ENCODE measurements around the gene HMCN2. TPM values are rescaled to one million over a fixed set of nuclear protein-coding genes. Genes with fewer than 3 reads are reported as not detected.

Gene HMCN2
- total and polyA plus RNA-seq, 9 donors = 0.12 to 4.2 (median 0.98) TPM

DNA sequence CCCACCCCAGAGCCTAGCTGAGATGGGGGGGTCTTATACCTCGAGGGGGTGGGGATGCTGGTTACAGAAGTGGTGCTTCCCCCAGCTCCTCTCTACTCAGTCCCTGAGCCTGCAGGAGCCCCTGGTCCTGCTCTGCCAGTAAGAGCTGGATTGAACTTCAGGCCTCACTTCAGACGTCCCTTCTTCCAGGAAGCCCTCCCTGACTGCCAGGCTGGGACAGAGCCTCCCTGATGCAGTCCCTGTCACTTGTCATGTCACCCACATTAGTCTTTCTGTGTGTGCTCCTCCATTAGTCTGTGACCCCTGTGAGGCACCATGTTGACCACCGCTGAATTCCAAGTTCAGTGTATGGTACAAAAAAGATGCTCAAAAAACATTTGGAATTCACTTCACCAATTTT, 100.5 kb downstream of the HMCN2 start:
- TF ChIP-seq, protein P1, sequence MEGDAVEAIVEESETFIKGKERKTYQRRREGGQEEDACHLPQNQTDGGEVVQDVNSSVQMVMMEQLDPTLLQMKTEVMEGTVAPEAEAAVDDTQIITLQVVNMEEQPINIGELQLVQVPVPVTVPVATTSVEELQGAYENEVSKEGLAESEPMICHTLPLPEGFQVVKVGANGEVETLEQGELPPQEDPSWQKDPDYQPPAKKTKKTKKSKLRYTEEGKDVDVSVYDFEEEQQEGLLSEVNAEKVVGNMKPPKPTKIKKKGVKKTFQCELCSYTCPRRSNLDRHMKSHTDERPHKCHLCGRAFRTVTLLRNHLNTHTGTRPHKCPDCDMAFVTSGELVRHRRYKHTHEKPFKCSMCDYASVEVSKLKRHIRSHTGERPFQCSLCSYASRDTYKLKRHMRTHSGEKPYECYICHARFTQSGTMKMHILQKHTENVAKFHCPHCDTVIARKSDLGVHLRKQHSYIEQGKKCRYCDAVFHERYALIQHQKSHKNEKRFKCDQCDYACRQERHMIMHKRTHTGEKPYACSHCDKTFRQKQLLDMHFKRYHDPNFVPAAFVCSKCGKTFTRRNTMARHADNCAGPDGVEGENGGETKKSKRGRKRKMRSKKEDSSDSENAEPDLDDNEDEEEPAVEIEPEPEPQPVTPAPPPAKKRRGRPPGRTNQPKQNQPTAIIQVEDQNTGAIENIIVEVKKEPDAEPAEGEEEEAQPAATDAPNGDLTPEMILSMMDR (IDR thresholded peaks at IDR 0.05) = no peak
- no peak for TF ChIP-seq POLR2A (IDR thresholded peaks at IDR 0.05)
- TF ChIP-seq EP300 (IDR thresholded peaks at IDR 0.05) = no peak
- no peaks in the 10 kb centered on the region for H3K36me3 ChIP-seq
- H3K27me3 ChIP-seq = no peaks in the 10 kb centered on the region
- no peak for DNase-seq
- H3K27ac ChIP-seq = no peak overlapping the region
- 75 to 84% (median 76%) methylated on average over 3 of the region's 3 CpGs for WGBS, 3 donors
- intact Hi-C loops (cut with DNase I) = no loop called here
- no peaks in the 10 kb centered on the region for H3K4me1 ChIP-seq (ENCODE audit: insufficient read depth)
- H3K9me3 ChIP-seq = no peaks in the 10 kb centered on the region
- H3K4me3 ChIP-seq = no peak overlapping the region

DNA sequence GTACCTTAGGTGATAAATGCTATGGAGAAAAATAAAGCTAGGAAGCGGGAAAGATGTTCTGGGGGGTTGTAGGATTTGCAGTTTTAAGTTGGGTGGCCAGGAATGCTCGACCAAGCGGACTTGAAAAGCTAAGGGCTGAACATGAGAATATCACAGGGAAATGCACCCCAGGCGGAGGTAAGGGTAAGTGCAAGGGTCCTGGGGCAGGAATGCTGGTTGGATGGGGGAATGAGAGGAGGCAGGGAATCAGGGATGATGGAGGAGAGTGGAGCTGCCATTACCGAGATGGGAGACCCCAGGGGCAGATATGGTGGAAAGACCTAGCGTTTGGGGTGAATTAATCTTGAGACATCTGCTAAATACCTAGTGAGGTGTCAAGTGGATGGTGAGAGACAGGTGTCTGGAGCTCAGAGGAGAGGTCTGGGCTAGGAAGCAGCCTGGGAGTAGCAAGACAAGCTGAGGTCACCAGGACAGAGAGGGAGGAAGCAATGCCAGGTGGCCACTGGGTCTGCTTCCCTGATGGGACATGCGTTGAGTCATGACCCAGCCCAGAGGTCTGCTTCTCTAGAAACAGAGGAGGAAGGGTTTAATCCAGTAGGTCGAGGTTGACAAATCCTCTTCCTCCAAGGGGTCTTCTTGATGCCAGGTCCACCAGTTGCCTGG, 101.5 kb downstream of the HMCN2 start:
- H3K4me1 ChIP-seq (ENCODE audit: insufficient read depth) = no peaks in the 10 kb centered on the region
- H3K27me3 ChIP-seq = no peaks in the 10 kb centered on the region
- no peak for TF ChIP-seq EP300 (IDR thresholded peaks at IDR 0.05)
- TF ChIP-seq, protein P1 (IDR thresholded peaks at IDR 0.05) = no peak
- no peak for TF ChIP-seq POLR2A (IDR thresholded peaks at IDR 0.05)
- H3K9me3 ChIP-seq = no peaks in the 10 kb centered on the region
- H3K27ac ChIP-seq = no peak overlapping the region
- no peak for DNase-seq
- no peak overlapping the region for H3K4me3 ChIP-seq
- intact Hi-C loops (cut with DNase I) = no loop called here
- 84 to 89% (median 88%) methylated on average over 8 of the region's 8 CpGs for WGBS, 3 donors
- H3K36me3 ChIP-seq = no peaks in the 10 kb centered on the region

DNA sequence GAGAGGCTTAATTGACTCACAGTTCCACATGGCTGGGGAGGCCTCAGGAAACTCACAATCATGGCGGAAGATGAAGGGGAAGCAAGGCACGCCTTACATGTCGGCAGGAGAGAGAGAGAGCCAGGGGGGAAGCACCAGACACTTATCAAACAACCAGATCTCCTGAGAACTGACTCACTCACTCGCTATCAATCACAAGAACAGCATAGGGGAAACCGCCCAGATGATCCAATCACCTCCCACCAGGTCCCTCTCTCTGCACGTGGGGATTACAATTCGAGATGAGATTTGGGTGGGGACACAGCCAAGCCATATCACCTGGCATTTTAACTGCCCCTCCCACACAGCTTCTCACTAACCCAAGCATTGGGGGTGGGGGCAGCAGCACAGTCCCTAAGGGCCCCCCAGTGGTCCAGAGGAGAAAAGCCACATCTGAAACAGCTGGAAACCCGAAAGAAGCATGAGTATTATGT, 103.1 kb downstream of the HMCN2 start:
- Histone ChIP-seq H3K4me1 (ENCODE audit: insufficient read depth) (no peaks in the 10 kb centered on the region), H3K27ac (no peak overlapping the region), H3K4me3 (no peak overlapping the region), H3K27me3 (no peaks in the 10 kb centered on the region), H3K36me3 (no peaks in the 10 kb centered on the region), H3K9me3 (no peaks in the 10 kb centered on the region)
- WGBS, 3 donors = 53 to 64% (median 58%) methylated on average over 8 of the region's 8 CpGs
- no peak for TF ChIP-seq POLR2A (IDR thresholded peaks at IDR 0.05)
- TF ChIP-seq, protein P1 (IDR thresholded peaks at IDR 0.05) = no peak
- no peak for TF ChIP-seq EP300 (IDR thresholded peaks at IDR 0.05)
- intact Hi-C loops (cut with DNase I) = no loop called here
- DNase-seq = no peak

DNA sequence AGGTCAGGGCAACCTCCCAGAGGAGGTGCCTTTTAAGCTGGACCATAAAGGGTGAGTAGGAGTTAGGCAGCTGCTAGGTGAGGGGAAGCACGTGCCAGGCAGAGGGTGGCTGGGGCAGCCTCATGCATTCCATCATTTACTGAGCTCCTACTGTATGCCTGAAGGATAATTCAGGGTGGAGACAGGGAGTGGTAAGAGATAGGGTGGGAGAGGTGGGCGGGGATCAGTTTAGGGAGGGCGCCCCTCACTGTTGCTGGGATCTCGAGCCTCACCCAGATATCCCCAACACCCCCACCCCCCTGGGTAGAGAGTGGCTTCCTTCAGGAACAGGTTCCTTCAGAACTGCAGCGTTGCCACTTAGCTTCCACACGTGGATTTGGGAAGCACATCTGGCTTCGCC, 104.7 kb downstream of the HMCN2 start:
- WGBS, 3 donors = 67 to 76% (median 74%) methylated on average over 6 to 7 of the region's 7 CpGs
- DNase-seq = no peak
- H3K9me3 ChIP-seq = no peaks in the 10 kb centered on the region
- no peak overlapping the region for H3K4me3 ChIP-seq
- TF ChIP-seq EP300 (IDR thresholded peaks at IDR 0.05) (no peak), POLR2A (IDR thresholded peaks at IDR 0.05) (no peak)
- TF ChIP-seq, protein P1 (IDR thresholded peaks at IDR 0.05) = no peak
- intact Hi-C loops (cut with DNase I) = no loop called here
- H3K27me3 ChIP-seq = no peaks in the 10 kb centered on the region
- H3K27ac ChIP-seq = no peak overlapping the region
- no peaks in the 10 kb centered on the region for H3K36me3 ChIP-seq
- H3K4me1 ChIP-seq (ENCODE audit: insufficient read depth) = no peaks in the 10 kb centered on the region

Data from ovary (tissue), 9 donors.